ENCODE measurements around the gene OR1J4.

The OR1J4 gene

DNA sequence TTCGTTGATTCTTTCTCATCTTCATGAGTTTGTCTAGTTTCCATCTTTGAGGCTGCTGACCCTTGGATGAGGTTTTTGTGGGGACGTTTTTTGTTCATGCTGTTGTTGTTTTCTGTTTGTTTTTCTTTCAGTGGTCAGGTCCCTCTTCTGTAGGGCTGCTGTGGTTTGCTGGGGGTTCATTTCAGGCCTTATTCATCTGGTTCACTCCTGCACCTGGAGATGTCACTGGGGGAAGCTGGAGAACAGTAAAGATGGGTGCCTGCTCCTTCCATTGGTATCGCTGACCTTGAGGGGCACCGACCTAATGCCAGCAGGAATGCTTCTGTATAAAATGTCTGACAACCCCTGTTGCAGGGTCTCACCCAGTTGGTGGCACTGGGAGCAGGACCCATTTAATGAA is 42.5 kb downstream of the OR1J4 start:
- H3K4me3 ChIP-seq (ENCODE audit: control insufficient read depth, low read depth, low read length) = no peak overlapping the region
- TF ChIP-seq, protein P1, sequence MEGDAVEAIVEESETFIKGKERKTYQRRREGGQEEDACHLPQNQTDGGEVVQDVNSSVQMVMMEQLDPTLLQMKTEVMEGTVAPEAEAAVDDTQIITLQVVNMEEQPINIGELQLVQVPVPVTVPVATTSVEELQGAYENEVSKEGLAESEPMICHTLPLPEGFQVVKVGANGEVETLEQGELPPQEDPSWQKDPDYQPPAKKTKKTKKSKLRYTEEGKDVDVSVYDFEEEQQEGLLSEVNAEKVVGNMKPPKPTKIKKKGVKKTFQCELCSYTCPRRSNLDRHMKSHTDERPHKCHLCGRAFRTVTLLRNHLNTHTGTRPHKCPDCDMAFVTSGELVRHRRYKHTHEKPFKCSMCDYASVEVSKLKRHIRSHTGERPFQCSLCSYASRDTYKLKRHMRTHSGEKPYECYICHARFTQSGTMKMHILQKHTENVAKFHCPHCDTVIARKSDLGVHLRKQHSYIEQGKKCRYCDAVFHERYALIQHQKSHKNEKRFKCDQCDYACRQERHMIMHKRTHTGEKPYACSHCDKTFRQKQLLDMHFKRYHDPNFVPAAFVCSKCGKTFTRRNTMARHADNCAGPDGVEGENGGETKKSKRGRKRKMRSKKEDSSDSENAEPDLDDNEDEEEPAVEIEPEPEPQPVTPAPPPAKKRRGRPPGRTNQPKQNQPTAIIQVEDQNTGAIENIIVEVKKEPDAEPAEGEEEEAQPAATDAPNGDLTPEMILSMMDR (conservative IDR thresholded peaks at IDR 0.05; ENCODE audit: control insufficient read depth, insufficient read depth, low read depth, low read length) = no peak
- DNase-seq (ENCODE audit: low read depth) = no peak

DNA sequence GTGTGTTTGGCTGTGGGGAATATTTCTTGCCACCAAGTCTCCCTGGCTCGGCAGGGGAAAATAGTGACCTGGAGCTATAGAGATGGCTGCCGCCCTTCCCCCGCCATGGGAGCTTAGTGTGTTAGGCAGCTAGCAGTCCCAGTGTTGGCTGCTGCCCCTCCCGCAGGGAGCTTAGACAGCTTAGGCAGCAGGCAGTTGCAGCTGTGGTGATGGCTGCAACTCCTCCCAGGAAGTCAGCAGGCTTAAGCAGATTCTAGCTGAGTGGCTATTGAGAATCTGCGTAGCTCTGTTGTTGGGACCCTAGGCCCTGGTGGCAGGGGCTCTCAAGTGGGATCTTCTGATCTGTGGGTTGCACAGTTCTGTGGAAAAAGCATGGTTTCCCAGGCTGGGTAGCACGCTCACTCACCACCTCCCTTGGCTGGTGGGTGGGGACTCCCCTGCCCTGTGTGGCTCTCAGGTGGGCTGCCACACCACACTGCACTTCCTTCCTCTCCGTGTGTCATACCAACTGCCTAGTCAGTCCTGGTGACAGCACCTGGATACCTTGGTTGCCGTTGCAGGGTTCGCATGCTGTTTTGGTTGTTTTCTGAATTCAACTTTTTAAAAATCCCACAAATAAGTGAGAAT is 43.3 kb downstream of the OR1J4 start:
- TF ChIP-seq, protein P1 (conservative IDR thresholded peaks at IDR 0.05; ENCODE audit: control insufficient read depth, insufficient read depth, low read depth, low read length) = no peak
- no peak overlapping the region for H3K4me3 ChIP-seq (ENCODE audit: control insufficient read depth, low read depth, low read length)
- no peak for DNase-seq (ENCODE audit: low read depth)

DNA sequence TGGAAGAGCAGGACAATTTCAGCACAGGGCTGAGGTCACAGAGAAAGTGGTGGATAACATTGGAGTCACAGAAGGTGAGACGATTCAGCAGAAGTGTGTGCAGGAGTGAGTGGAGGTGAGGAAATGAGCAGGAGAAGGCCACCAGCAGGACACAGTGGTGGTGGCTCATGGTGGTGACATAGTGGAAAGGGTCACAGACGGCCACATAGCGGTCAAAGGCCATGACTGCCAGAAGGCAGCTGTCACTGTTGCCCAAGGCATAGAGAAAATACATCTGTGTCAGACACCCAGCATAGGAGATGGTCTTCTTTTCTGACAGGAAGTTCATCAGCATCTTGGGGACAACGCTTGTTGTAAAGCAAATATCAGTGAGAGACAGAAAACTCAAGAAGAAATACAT is 49.0 kb downstream of the OR1J4 start:
- DNase-seq (ENCODE audit: low read depth) = no peak
- TF ChIP-seq, protein P1 (conservative IDR thresholded peaks at IDR 0.05; ENCODE audit: control insufficient read depth, insufficient read depth, low read depth, low read length) = no peak

More for the DNA sequence above, 49.0 kb downstream of the OR1J4 start:
- H3K4me3 ChIP-seq (ENCODE audit: control insufficient read depth, low read depth, low read length) = no peak overlapping the region
